ENCODE data around the gene CCDC142.

GRCh38 chr2:74502147-74502719, 19.4 kb upstream of the CCDC142 start:
- no peak for TF ChIP-seq CTCF (conservative IDR thresholded peaks at IDR 0.05)
- no peak for TF ChIP-seq ZFX (IDR thresholded peaks at IDR 0.05)

All from C4-2B (cell line).